Measurements from ENCODE around the gene SPRR4.

Gene SPRR4, protein sequence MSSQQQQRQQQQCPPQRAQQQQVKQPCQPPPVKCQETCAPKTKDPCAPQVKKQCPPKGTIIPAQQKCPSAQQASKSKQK

DNA sequence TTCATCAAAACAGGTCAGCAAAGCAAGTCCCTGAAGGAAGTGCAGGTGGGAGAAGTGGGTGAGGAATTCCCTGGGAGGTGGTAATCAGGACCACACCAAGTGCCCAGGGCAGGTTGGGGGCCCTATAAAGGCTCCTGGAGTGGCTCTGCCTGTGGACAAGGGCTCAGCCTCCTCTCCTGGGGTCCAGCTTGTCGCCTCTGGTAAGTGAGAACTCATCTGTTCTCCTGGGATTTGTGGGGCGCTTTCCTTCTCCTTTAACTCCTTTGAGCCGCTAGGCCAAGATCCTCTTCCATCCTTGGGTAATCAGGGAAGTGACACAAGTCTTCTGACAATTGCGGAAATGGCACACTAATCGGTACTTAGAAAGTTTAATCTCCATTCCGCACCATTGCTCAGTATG lies at the start of gene SPRR4:
TSS of gene SPRR4 (plus strand) at position 154 of the 400 bp plus-strand sequence. CDS start 1,243 bp downstream, outside the sequence.
- no peak for DNase-seq (ENCODE audit: low spot score)

DNA sequence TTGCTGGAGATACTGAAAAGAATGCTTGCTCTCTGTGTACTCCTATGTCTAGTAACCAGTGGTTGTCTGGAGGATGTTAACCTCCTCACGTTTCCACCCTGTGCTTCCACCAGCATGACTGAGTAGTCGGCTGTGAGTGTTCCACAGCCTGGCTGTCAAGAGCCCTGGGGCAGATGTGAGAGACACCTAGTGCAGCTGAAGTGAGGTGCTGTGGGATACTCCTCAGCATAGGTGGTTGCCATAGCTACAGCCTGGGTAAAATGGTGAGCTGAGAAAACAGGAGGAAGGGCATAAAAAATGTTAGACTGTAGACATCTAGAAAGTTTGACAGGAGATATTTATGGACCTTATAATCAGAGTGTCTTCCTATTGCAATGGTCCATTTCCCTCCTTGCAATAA lies 46.3 kb upstream of the SPRR4 start:
- DNase-seq (ENCODE audit: low spot score) = no peak

DNA sequence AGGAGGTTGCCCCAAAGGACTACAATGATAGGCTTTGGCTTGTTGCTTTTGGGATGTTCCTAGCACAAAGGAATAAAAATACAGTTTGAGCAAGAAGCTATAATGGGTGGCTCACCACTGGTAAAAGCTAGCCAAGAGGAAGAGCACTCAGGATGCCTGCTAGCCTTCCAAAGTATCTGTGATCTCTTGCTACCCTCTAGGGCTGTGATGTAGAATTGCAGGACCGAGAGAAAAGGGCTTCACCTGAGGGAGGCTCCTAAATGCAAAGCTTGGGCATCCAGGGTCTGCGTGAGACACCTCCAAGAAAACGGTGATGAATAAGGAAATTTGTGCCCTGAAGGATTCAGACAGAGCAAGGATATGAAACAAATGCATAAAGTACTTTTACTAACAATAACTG lies 44.4 kb upstream of the SPRR4 start:
- peak; percentile 20 for DNase-seq (ENCODE audit: low spot score)

- no peak for DNase-seq (ENCODE audit: low spot score)
Measured at GRCh38 chr1:152928671-152929070, 41.8 kb upstream of the SPRR4 start.

- no peak for DNase-seq (ENCODE audit: low spot score)
Measured at GRCh38 chr1:152932170-152932811, 38.2 kb upstream of the SPRR4 start.

DNA sequence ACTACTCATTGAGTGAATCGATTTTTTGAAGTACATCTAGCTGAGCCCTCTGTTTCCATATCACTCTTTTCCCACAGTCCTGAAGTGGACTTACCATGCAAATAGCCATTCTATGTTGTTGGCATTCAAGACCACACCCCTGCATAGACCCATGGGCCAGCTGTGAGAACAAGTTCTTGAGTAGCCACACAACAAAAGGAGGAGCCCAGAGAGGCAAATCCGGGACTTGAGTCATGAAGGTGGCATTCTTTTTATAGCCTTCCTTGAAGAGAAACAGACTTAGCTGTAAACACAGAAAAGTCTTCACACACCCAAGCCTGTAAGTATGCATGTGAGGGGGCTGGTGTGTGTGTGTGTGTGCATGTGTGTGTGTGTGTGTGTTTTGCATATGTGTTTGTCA lies 37.3 kb upstream of the SPRR4 start:
- no peak for DNase-seq (ENCODE audit: low spot score)

DNA sequence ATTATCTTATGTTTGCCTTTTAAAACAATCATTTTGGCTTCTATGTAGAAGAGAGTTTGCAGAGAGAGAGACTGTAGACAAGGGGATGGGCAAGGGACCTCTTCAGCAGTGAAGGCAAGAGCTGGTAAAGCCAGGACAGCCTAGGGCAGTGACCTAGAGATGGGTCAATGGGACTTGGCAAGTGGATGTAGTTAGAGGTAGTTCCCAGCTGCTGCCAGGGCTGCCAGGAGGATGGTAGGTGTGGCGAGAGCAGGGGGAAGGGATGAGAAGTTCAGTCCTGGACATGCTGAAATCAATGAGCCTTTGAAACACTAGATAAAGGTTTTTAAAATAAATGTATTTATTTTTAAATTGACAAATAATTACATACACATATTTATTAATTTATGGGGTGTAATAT lies 29.8 kb upstream of the SPRR4 start:
- no peak for DNase-seq (ENCODE audit: low spot score)

DNA sequence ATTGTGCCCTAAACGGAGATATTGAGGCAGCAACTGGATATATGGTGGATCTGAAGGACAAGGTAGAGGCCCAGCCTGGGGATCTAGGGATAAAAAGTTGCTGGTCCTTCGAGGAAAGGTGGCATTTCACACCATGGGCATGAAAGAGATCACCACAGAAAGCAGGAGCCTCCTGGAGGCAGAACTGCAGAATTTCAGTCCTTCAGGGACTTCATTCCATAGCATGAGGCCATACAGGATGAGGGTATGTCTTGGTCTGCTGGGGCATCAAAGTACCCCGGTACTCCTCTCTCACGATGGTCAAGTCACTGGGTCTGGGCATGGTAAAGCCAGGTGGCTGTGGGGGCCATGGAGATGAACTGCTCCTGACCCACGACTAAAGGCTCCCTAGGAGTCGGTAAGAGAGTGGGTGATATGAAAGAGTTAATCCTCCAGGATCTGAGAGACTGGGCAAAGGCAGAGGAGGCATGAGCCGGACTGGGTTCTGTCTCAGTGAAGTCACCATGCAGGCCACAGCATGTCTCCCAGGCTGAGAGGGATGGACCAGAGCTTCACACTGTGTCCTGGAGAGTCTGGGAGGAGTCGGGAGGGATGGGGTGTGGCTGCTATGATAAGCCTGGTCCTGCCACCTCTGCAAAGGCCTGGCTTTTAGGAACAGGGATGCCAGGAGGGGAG lies 29.3 kb upstream of the SPRR4 start:
- no peak for DNase-seq (ENCODE audit: low spot score)

- no peak for DNase-seq (ENCODE audit: low spot score)
Measured at GRCh38 chr1:152942161-152942560, 28.3 kb upstream of the SPRR4 start.

DNA sequence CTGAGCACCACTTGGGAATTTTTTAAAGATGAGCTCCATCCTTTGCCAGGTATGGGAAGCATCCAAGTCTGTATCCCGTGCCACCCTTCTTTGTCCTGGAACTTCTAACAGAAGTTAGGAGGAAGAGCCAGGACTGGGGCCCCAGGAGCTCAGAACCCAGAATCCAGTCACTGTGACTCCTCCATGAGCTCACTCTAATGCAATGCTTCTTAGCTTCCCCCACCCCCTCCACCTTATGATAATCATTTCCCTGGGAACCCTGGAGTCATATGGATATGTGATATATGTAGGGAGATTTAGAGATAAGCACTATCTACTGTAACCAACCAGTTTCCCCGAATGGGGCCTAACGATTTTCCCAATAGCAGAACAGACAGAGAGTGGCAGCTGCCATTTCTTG lies 24.2 kb upstream of the SPRR4 start:
- no peak for DNase-seq (ENCODE audit: low spot score)

- no peak for DNase-seq (ENCODE audit: low spot score)
Measured at GRCh38 chr1:152946651-152947256, 23.7 kb upstream of the SPRR4 start, which contains the start of gene SPRR5. SPRR5 (plus strand) TSS chr1:152947206; CDS start chr1:152948555, 1,349 bp downstream.

GRCh38 chr1:152951711-152952110 lies 18.7 kb upstream of the SPRR4 start:
- no peak for DNase-seq (ENCODE audit: low spot score)

- no peak for DNase-seq (ENCODE audit: low spot score)
Measured at GRCh38 chr1:152953761-152954160, 16.7 kb upstream of the SPRR4 start.

DNA sequence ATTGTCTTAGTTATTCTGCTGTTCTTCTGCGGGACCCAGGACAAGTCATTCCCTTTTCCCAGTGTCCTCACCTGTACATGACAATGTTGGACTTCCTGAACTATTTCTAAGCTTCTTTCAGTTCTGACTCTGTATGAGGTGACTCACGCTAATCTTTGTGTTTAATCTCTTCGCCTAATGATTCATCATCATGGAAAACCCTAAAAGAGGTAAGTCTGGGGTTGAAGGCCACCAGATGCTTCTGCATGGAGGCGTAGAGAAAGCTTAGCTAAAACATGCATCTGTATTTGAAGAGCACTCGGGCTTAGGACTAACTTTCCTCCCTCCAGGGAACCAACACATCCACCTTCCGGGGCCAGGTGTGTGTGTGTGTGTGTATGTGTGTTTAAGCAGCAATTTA lies 16.0 kb upstream of the SPRR4 start:
- no peak for DNase-seq (ENCODE audit: low spot score)

DNA sequence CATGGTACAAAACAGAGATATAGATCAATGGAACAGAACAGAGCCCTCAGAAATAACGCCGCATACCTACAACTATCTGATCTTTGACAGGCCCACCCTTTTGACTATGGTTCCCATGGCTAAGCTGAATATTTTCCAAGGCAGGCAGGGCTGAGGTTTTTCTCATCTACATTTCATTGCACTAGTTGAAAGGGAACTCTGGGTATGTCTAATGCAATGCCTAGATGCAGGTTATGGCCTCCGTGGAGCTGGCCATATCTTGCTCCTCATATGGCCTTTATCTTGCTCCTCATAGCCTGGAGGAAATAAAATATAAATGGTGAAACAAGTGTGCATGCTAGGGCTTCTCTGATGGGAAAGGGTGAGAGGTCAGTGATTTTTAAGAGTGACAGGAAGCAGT lies 12.9 kb upstream of the SPRR4 start:
- no peak for DNase-seq (ENCODE audit: low spot score)

- DNase-seq (ENCODE audit: low spot score) = no peak
Measured at GRCh38 chr1:152959273-152959672, 11.2 kb upstream of the SPRR4 start.

DNA sequence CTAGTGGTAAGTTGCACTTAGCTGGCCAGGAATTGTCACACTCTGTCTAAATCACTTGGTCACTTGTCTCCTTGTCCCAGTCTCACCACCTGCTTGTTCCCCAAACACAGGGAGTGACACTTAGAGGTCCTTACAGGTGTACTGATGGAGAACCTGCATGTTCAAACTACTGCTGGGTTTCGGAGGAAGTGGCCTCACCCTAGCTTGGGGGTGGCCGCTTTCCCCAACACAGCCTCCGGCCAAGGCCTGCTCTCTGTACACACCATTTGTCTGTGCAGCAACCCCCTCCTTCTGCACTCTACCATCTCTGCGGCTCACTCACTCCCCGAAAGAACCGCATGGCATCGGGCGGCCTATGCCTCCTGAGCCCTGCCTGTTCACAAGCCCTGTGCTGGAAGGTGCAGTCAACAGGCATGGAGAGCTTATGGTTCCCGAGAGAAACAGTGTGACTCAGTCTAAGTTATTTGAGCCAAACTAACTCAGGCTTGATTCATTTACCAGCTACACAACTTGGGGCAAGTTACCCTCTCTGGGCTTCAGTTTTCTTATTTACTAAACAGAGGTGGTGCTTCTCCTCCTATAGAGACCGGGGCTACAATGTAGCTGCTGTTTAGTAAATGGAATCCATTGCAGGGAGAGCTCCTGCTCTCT lies 10.5 kb upstream of the SPRR4 start:
- DNase-seq (ENCODE audit: low spot score) = no peak

DNA sequence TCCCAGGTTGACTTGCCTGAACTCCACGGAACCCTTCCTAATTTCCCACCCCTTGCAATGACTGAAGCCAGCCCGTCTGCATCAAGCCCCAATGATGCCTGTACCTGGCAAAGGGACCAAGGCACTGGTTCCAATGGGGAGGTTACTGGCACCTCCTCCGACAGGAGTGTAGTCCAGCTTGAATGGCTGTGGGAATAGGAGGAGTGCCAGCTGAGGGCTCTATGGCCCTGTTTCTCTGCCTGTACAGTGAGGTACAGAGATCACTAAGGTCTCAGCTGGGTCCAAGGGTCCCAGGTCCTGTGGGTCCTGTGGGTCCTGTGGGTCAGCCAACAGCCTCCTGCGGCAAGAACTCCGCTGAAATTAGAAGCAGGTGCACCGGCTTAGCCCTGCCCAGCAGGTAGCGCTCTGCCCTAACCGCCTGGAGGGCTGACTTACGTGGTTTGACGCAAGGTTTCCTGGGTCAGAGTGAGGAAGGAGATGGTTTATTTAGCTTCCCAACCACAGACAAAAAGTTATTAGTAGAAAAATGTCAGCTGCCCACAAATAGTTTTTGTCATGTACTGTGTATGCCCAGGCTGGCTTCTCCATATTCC lies 9.9 kb upstream of the SPRR4 start:
- no peak for DNase-seq (ENCODE audit: low spot score)

DNA sequence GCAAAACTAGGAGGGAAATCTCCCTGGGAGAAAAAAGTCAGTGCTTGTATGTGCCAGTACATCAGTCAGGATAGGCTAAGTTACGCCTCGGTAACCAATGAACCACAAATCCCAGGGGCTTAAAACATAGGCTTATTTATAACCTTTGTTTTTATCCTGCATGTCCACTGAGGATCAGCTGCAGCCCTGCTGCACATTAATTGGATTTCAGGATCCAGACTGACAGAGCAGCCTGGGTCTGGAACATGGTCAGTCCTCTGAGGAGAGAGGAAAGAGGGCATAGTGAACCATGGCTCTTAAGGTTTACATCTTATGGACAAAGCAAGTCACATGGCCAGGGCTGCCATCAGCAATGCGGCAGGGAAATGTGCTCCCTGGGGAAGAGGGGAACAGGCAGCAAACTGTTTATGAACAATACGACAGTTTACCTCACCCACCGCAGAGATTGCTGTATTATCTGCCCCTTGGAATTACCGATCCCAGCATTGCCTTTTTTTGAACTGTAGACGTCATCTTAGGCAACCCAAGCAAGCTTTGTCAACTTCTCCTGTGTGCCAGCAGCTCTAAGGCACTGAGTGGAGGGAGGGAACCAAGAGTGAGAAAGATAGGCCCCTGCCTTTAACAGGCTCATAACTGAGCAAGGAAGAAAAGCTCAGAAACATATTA lies 9.1 kb upstream of the SPRR4 start:
- no peak for DNase-seq (ENCODE audit: low spot score)

- DNase-seq (ENCODE audit: low spot score) = no peak
Measured at GRCh38 chr1:152962876-152963415, 7.5 kb upstream of the SPRR4 start.

DNA sequence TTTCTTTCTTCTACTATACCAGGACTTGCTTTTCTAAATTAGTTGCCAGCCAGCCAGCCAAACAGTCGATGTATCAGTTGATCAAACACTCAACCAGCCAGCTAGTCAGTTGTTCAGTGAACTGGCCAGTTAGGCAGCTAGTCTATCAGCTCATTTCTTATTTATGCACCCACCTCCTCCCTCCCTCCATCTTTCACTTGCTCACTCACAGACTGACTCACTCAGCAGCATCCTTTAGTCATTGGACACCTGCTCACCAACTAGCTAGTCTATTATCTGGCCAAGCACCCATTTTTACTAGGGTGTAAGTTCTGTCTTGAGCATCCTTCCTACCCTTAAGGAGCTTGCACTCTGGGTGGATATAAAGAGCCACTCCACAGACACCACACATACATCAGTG lies 5.9 kb upstream of the SPRR4 start:
- no peak for DNase-seq (ENCODE audit: low spot score)

GRCh38 chr1:152965853-152966252 lies 4.6 kb upstream of the SPRR4 start:
- no peak for DNase-seq (ENCODE audit: low spot score)

Data from pons (tissue), 1 donor.